ENCODE results near the gene HEPACAM2. TPM values are rescaled to one million over a fixed set of nuclear protein-coding genes. Genes with fewer than 3 reads are reported as not detected.

Gene HEPACAM2
- total RNA-seq, 6 experiments from 2014 or later = not detected

- no peaks in the 10 kb centered on the region for H3K27me3 ChIP-seq
- no peaks in the 10 kb centered on the region for H3K9me3 ChIP-seq
- DNase-seq = no peak
- TF ChIP-seq POLR2A (IDR thresholded peaks at IDR 0.05) (no peak), CTCF (IDR thresholded peaks at IDR 0.05) (no peak)
- H3K27ac ChIP-seq = no peak overlapping the region
- H3K36me3 ChIP-seq = no peaks in the 10 kb centered on the region
- WGBS (ENCODE audit: insufficient coverage, low coverage, low lambda C conversion rate, missing lambda C conversion rate) = 34% methylated on average over 2 of the region's 2 CpGs
- H3K4me3 ChIP-seq = no peak overlapping the region
- no peak for ATAC-seq
- no peaks in the 10 kb centered on the region for H3K4me1 ChIP-seq
- intact Hi-C loops (cut with DNase I) = no loop called here
These were observed 49.2 kb downstream of the HEPACAM2 start for GRCh38 chr7:93176992-93177580.

- DNase-seq = no peak
- no peak for ATAC-seq
These were observed 51.0 kb downstream of the HEPACAM2 start for GRCh38 chr7:93175219-93175618.

GRCh38 chr7:93172683-93173082 lies 53.6 kb downstream of the HEPACAM2 start:
- DNase-seq (no peak), ATAC-seq (no peak)
- WGBS (ENCODE audit: insufficient coverage, low coverage, low lambda C conversion rate, missing lambda C conversion rate) = 37% methylated on average over 2 of the region's 2 CpGs
- Histone ChIP-seq H3K9me3 (no peaks in the 10 kb centered on the region), H3K27me3 (no peaks in the 10 kb centered on the region), H3K27ac (no peak overlapping the region), H3K4me3 (no peak overlapping the region), H3K36me3 (no peaks in the 10 kb centered on the region), H3K4me1 (no peaks in the 10 kb centered on the region)
- TF ChIP-seq POLR2A (IDR thresholded peaks at IDR 0.05) (no peak), CTCF (IDR thresholded peaks at IDR 0.05) (no peak)
- intact Hi-C loops (cut with DNase I) = no loop called here

More at GRCh38 chr7:93175219-93175618, 51.0 kb downstream of the HEPACAM2 start:
- no peaks in the 10 kb centered on the region for H3K27me3 ChIP-seq
- WGBS (ENCODE audit: insufficient coverage, low coverage, low lambda C conversion rate, missing lambda C conversion rate) = no CpG with 5 or more reads among the region's 2 CpGs
- H3K27ac ChIP-seq = no peak overlapping the region
- H3K9me3 ChIP-seq = no peaks in the 10 kb centered on the region
- no peaks in the 10 kb centered on the region for H3K36me3 ChIP-seq
- TF ChIP-seq CTCF (IDR thresholded peaks at IDR 0.05) (no peak), POLR2A (IDR thresholded peaks at IDR 0.05) (no peak)
- no peak overlapping the region for H3K4me3 ChIP-seq
- no peaks in the 10 kb centered on the region for H3K4me1 ChIP-seq
- intact Hi-C loops (cut with DNase I) = no loop called here

GRCh38 chr7:93171606-93172226 lies 54.6 kb downstream of the HEPACAM2 start:
- H3K4me3 ChIP-seq = no peak overlapping the region
- no peaks in the 10 kb centered on the region for H3K36me3 ChIP-seq
- DNase-seq = no peak
- H3K4me1 ChIP-seq = no peaks in the 10 kb centered on the region
- intact Hi-C loops (cut with DNase I) = no loop called here
- H3K27ac ChIP-seq = no peak overlapping the region
- H3K27me3 ChIP-seq = no peaks in the 10 kb centered on the region
- WGBS (ENCODE audit: insufficient coverage, low coverage, low lambda C conversion rate, missing lambda C conversion rate) = 33% methylated on average over 2 of the region's 2 CpGs
- no peak for ATAC-seq
- TF ChIP-seq CTCF (IDR thresholded peaks at IDR 0.05) = no peak
- no peak for TF ChIP-seq POLR2A (IDR thresholded peaks at IDR 0.05)
- H3K9me3 ChIP-seq = no peaks in the 10 kb centered on the region
